Skeletal muscle tissue (tissue), 4 donors: ENCODE results near the gene RHOF. TPM values are rescaled to one million over a fixed set of nuclear protein-coding genes. Genes with fewer than 3 reads are reported as not detected.

Experiments
- H3K27ac ChIP-seq: one replicate; pipeline ENCODE4 v1.7.0; 2013; ENCODE audit warnings: mild to moderate bottlenecking, low read depth, low read length, inconsistent platforms
- H3K27me3 ChIP-seq, 3 donors: one replicate each; pipeline ENCODE4 v1.7.0; 2013; ENCODE audit warnings: low read length in 3 of 3; ENCODE audit not compliant: control insufficient read depth in 3 of 3, insufficient read depth in 3 of 3
- H3K36me3 ChIP-seq, 3 donors: one replicate each; pipeline ENCODE4 v1.7.0; 2013; ENCODE audit warnings: low read length in 3 of 3; ENCODE audit not compliant: control insufficient read depth in 3 of 3, insufficient read depth in 3 of 3
- H3K4me1 ChIP-seq, 3 donors: one replicate each; pipeline ENCODE4 v1.7.0; 2013; ENCODE audit warnings: low read length in 3 of 3, mild to moderate bottlenecking in 3 of 3; ENCODE audit not compliant: control insufficient read depth in 3 of 3, insufficient read depth in 3 of 3
- H3K4me3 ChIP-seq, 3 donors: one replicate each; pipeline ENCODE4 v1.7.0; 2013; ENCODE audit warnings: low read length in 3 of 3
- H3K9ac ChIP-seq, 3 donors: one replicate each; pipeline ENCODE4 v1.7.0; 2013; ENCODE audit warnings: low read length in 3 of 3, mild to moderate bottlenecking in 3 of 3, moderate library complexity in 2 of 3, low read depth in 1 of 3
- H3K9me3 ChIP-seq, 3 donors: one replicate each; pipeline ENCODE4 v1.7.0; 2013; ENCODE audit warnings: low read length in 3 of 3; ENCODE audit not compliant: control insufficient read depth in 3 of 3
- total RNA-seq: library from RNA; depleted of rRNA; stranded (reverse); fragments of >200 nt; gene quantifications from one replicate; pipeline ENCODE4 v1.2.3, GENCODE V29; 2014
- donor health status: Osteomylitis.

The RHOF gene
- total RNA-seq, 1 donor from 2014 or later: 2.1 TPM

- Histone ChIP-seq H3K27me3 (no peaks in the 10 kb centered on the region), H3K9me3 (no peaks in the 10 kb centered on the region), H3K36me3 (peaks cover 44 to 52% (median 52%) of the 10 kb centered on the region in 3 donors), H3K4me1 (peaks cover 38 to 46% (median 40%) of the 10 kb centered on the region in 3 donors), H3K4me3 (peak overlapping the region; percentile 76 to 86 (median 79)), H3K27ac (peak overlapping the region; percentile 54), H3K9ac (peak overlapping the region; percentile 79 to 86 (median 83))
Observed at GRCh38 chr12:121811434-121812319, 18.2 kb upstream of the RHOF start.

- Histone ChIP-seq H3K36me3 (peaks cover 40 to 50% (median 46%) of the 10 kb centered on the region in 3 donors), H3K4me3 (peak overlapping the region; percentile 62 to 79 (median 76)), H3K27me3 (no peaks in the 10 kb centered on the region), H3K27ac (peak overlapping the region; percentile 54), H3K9me3 (no peaks in the 10 kb centered on the region), H3K4me1 (peaks cover 45 to 53% (median 47%) of the 10 kb centered on the region in 3 donors), H3K9ac (peak overlapping the region; percentile 79 to 86 (median 83))
Observed at GRCh38 chr12:121810833-121811433, 17.4 kb upstream of the RHOF start.

- no peak overlapping the region for H3K4me3 ChIP-seq
- peaks cover 50 to 58% (median 51%) of the 10 kb centered on the region in 3 donors for H3K4me1 ChIP-seq
- no peak overlapping the region for H3K27ac ChIP-seq
- peak overlapping the region in 1 of 3 donors; percentile 86 for H3K9ac ChIP-seq
- H3K27me3 ChIP-seq: no peaks in the 10 kb centered on the region
- no peaks in the 10 kb centered on the region for H3K9me3 ChIP-seq
- H3K36me3 ChIP-seq: peaks cover 37 to 48% (median 43%) of the 10 kb centered on the region in 3 donors
Observed at GRCh38 chr12:121810234-121810817, 16.8 kb upstream of the RHOF start.

GRCh38 chr12:121809712-121810116, 16.2 kb upstream of the RHOF start:
- H3K9ac ChIP-seq: no peak overlapping the region
- no peaks in the 10 kb centered on the region for H3K9me3 ChIP-seq
- H3K27me3 ChIP-seq: no peaks in the 10 kb centered on the region
- peaks cover 35 to 41% (median 37%) of the 10 kb centered on the region in 3 donors for H3K36me3 ChIP-seq
- peaks cover 51 to 60% (median 54%) of the 10 kb centered on the region in 3 donors for H3K4me1 ChIP-seq
- no peak overlapping the region for H3K27ac ChIP-seq
- no peak overlapping the region for H3K4me3 ChIP-seq

- Histone ChIP-seq H3K27ac (no peak overlapping the region), H3K27me3 (no peaks in the 10 kb centered on the region), H3K9ac (no peak overlapping the region), H3K9me3 (no peaks in the 10 kb centered on the region), H3K4me1 (peaks cover 51 to 56% (median 54%) of the 10 kb centered on the region in 3 donors), H3K4me3 (no peak overlapping the region), H3K36me3 (peaks cover 29 to 35% (median 32%) of the 10 kb centered on the region in 3 donors)
Observed at GRCh38 chr12:121808623-121809022, 15.1 kb upstream of the RHOF start.

GRCh38 chr12:121807642-121808347, 14.3 kb upstream of the RHOF start:
- Histone ChIP-seq H3K4me3 (no peak overlapping the region), H3K27ac (no peak overlapping the region), H3K36me3 (peaks cover 26 to 32% (median 30%) of the 10 kb centered on the region in 3 donors), H3K27me3 (no peaks in the 10 kb centered on the region), H3K9ac (peak overlapping the region in 2 of 3 donors; percentile 10 to 40), H3K4me1 (peaks cover 45 to 48% (median 47%) of the 10 kb centered on the region in 3 donors), H3K9me3 (no peaks in the 10 kb centered on the region)

GRCh38 chr12:121806546-121807423, 13.3 kb upstream of the RHOF start:
- Histone ChIP-seq H3K4me3 (peak overlapping the region; percentile 42 to 76 (median 56)), H3K4me1 (peaks cover 36 to 39% (median 39%) of the 10 kb centered on the region in 3 donors), H3K9ac (peak overlapping the region; percentile 61 to 71 (median 71)), H3K36me3 (peaks cover 26 to 31% (median 30%) of the 10 kb centered on the region in 3 donors), H3K9me3 (no peaks in the 10 kb centered on the region), H3K27ac (peak overlapping the region; percentile 60), H3K27me3 (no peaks in the 10 kb centered on the region)

- H3K4me1 ChIP-seq: peaks cover 32 to 36% (median 34%) of the 10 kb centered on the region in 3 donors
- H3K27me3 ChIP-seq: no peaks in the 10 kb centered on the region
- peak overlapping the region in 2 of 3 donors; percentile 71 for H3K9ac ChIP-seq
- no peaks in the 10 kb centered on the region for H3K9me3 ChIP-seq
- peak overlapping the region; percentile 42 to 76 (median 56) for H3K4me3 ChIP-seq
- H3K36me3 ChIP-seq: peaks cover 25 to 31% (median 30%) of the 10 kb centered on the region in 3 donors
- H3K27ac ChIP-seq: peak overlapping the region; percentile 60
Observed at GRCh38 chr12:121806009-121806545, 12.6 kb upstream of the RHOF start.
